K562 (cell line): ENCODE data around the gene FAM149B1. TPM values are rescaled to one million over a fixed set of nuclear protein-coding genes. Genes with fewer than 3 reads are reported as not detected.
A peak's percentile ranks its signal among the peaks of the same experiment; 100 is the strongest.

Experiments
- ATAC-seq: fragments of 200-7000 bp; cut with Tn5 transposase; 3 replicates; pipeline ENCODE4 v1.9.1; 2020; ENCODE audit warnings: moderate library complexity
- BruUV-seq: library from RNA; stranded (reverse); fragments of 400-500 nt; replicated peaks from 2 replicates; lab custom pipeline; 2021; lab: Mats Ljungman, UMichigan
- CTCF ChIA-PET: fragments of 300-600 bp; formaldehyde crosslinking; extraction: SDS; loops from one replicate; lab custom pipeline; 2021; ENCODE audit warnings: low intra/inter-chr PET ratio; lab: Yijun Ruan, JAX
- POLR2A ChIA-PET: fragments of 300-600, 350-650 bp; sonication (Branson Sonifier 250); formaldehyde crosslinking; extraction: SDS; loops from one replicate; lab custom pipeline; 2021; ENCODE audit warnings: antibody characterized with exemption, inconsistent platforms; lab: Yijun Ruan, JAX
- DNase-seq, 4 experiments: peaks; one replicate each; pipeline versions ENCODE4 v3.0.0 to v3.0.0-alpha.2; 2011 to 2018; ENCODE audit warnings: low spot score in 3 of 4, mixed read lengths in 3 of 4; ENCODE audit errors: extremely low read depth in 1 of 4
- FAIRE-seq: peaks from 2 replicates; lab custom pipeline; 2011; peaks lifted over from hg19 to GRCh38; lab: Jason Lieb, UNC
- H2AFZ ChIP-seq: 2 replicates; pipeline ENCODE4 v1.6.0; 2011; ENCODE audit warnings: low read depth, low read length, control low read depth, inconsistent platforms
- H3K27ac ChIP-seq: fragments of 200-600 bp; 3 replicates; pipeline ENCODE4 v1.8.0; 2011; ENCODE audit warnings: low read depth, mild to moderate bottlenecking, control low read depth, inconsistent platforms, low read length, moderate library complexity, mixed read lengths; ENCODE audit errors: extremely low read depth
- H3K27me3 ChIP-seq, 2 experiments: fragments of 300-600 bp in 1 of 2; 2 replicates in 1 of 2; 3 replicates in 1 of 2; pipeline versions ENCODE4 v1.6.0 to v1.8.0; 2011; ENCODE audit warnings: inconsistent platforms in 2 of 2, low read length in 2 of 2, mild to moderate bottlenecking in 1 of 2, mixed read lengths in 1 of 2, moderate library complexity in 1 of 2; ENCODE audit not compliant: control insufficient read depth in 2 of 2, insufficient read depth in 2 of 2
- H3K36me3 ChIP-seq: fragments of 300-600 bp; 3 replicates; pipeline ENCODE4 v1.8.0; 2011; ENCODE audit warnings: mild to moderate bottlenecking, low read length, inconsistent platforms; ENCODE audit not compliant: control insufficient read depth, insufficient read depth
- H3K4me1 ChIP-seq, 2 experiments: fragments of 200-600 bp in 1 of 2; replicated peaks in 1 of 2; 2 replicates in 1 of 2; 3 replicates in 1 of 2; pipeline versions ENCODE4 v1.5.1 to v1.8.0; 2011; ENCODE audit warnings: inconsistent platforms in 2 of 2, low read length in 2 of 2, mild to moderate bottlenecking in 1 of 2, mixed read lengths in 1 of 2, moderate library complexity in 1 of 2; ENCODE audit not compliant: control insufficient read depth in 2 of 2, insufficient read depth in 2 of 2
- H3K4me2 ChIP-seq: 2 replicates; pipeline ENCODE4 v1.6.1; 2011; ENCODE audit warnings: low read length, control low read depth, inconsistent platforms, mixed read lengths; ENCODE audit not compliant: insufficient read depth
- H3K4me3 ChIP-seq: fragments of 200-600 bp; sonication (generic), shearing (Covaris generic); 2 replicates; pipeline ENCODE4 v1.5.1; 2016; ENCODE audit warnings: control low read depth, inconsistent platforms
- H3K79me2 ChIP-seq: fragments of 200-600 bp; 3 replicates; pipeline ENCODE4 v1.8.0; 2011; ENCODE audit warnings: low read length, inconsistent platforms; ENCODE audit not compliant: control insufficient read depth, insufficient read depth
- H3K9ac ChIP-seq, 2 experiments: 2 replicates each; pipeline versions ENCODE4 v1.6.0 to v1.6.1; 2011; ENCODE audit warnings: low read depth in 2 of 2, low read length in 2 of 2, control low read depth in 1 of 2, inconsistent platforms in 1 of 2, mild to moderate bottlenecking in 1 of 2, mixed read lengths in 1 of 2; ENCODE audit not compliant: insufficient read depth in 1 of 2
- H3K9me1 ChIP-seq: one replicate; pipeline ENCODE4 v1.6.0; 2011; ENCODE audit warnings: inconsistent platforms, mild to moderate bottlenecking, low read length, moderate library complexity; ENCODE audit not compliant: control insufficient read depth, insufficient read depth
- H3K9me3 ChIP-seq: replicated peaks from 2 replicates; pipeline ENCODE4 v1.5.1; 2011; ENCODE audit warnings: low read depth, low read length, inconsistent platforms; ENCODE audit not compliant: control insufficient read depth, insufficient read depth
- H4K20me1 ChIP-seq: replicated peaks from 2 replicates; pipeline ENCODE4 v1.6.1; 2011; ENCODE audit warnings: low read length, inconsistent platforms, mixed read lengths; ENCODE audit not compliant: control insufficient read depth, insufficient read depth
- ARNT ChIP-seq, 2 experiments: fragments of 450-650 bp; IDR thresholded peaks; 2 replicates each; pipeline ENCODE4 v1.6.1; 2016; ENCODE audit warnings: mild to moderate bottlenecking in 1 of 2
- CC2D1A ChIP-seq: fragments of 450-650 bp; IDR thresholded peaks from 2 replicates; pipeline ENCODE4 v1.6.1; 2017; ENCODE audit warnings: mild to moderate bottlenecking
- MAFG ChIP-seq: fragments of 450-650 bp; conservative IDR thresholded peaks from 2 replicates; pipeline ENCODE4 v1.6.1; 2016; ENCODE audit warnings: missing genetic modification characterization, missing compliant biosample characterization
- NFATC3 ChIP-seq: fragments of 450-650 bp; IDR thresholded peaks from 2 replicates; pipeline ENCODE4 v1.6.1; 2017; ENCODE audit warnings: mild to moderate bottlenecking
- NFIC ChIP-seq: fragments of 450-650 bp; IDR thresholded peaks from 2 replicates; pipeline ENCODE4 v1.6.1; 2017; ENCODE audit warnings: mild to moderate bottlenecking, inconsistent platforms
- ZNF146 ChIP-seq: IDR thresholded peaks from one replicate; pipeline ENCODE4 v1.6.1; 2018; ENCODE audit warnings: missing compliant biosample characterization; ENCODE audit not compliant: unreplicated experiment
- ZNF316 ChIP-seq: fragments of 450-650 bp; IDR thresholded peaks from 2 replicates; pipeline ENCODE4 v1.6.1; 2016
- ZNF696 ChIP-seq: fragments of 250-450 bp; sonication (Bioruptor Pico); conservative IDR thresholded peaks from 2 replicates; pipeline ENCODE4 v1.4.0; 2020; ENCODE audit warnings: mild to moderate bottlenecking, moderate library complexity
- WGBS: fragments of 100-300 bp; shearing (Covaris generic); methylation state at CpG from one replicate; pipeline ENCODE4 v1.1.6; 2016; ENCODE audit warnings: low coverage, mixed read lengths; ENCODE audit not compliant: insufficient coverage; ENCODE audit errors: missing lambda C conversion rate; 5-methylcytosine and 5-hydroxymethylcytosine counted together
- in situ Hi-C: fragments of 300-500 bp; cut with MboI; formaldehyde crosslinking; loops from 4 replicates; pipeline ENCODE4 v1.15.0; 2018; ENCODE audit warnings: inconsistent platforms, mixed read lengths
- intact Hi-C: fragments of 100-400 bp; cut with micrococcal nuclease; formaldehyde crosslinking; loops from 2 replicates; pipeline ENCODE4 v1.14.2; 2022
- polyA plus RNA-seq, 8 experiments: library from polyadenylated mRNA; depleted of rRNA in 4 of 8; stranded (reverse) in 5 of 8; unstranded in 3 of 8; fragments of >200 nt; fragmentation: Nextera tagmentation in 2 of 8; fragmentation: Illumina TruSeq in 1 of 8; extraction: Ambion mirVana in 2 of 8; extraction: Trizol in 1 of 8; gene quantifications; 2 replicates each; pipeline versions ENCODE4 v1.2.1 to v1.2.3, GENCODE V29; 2011 to 2014; ENCODE audit warnings: inconsistent platforms in 1 of 8, missing spikeins in 1 of 8
- total RNA-seq, 7 experiments: library from RNA; depleted of rRNA in 6 of 7; stranded (reverse); fragments of >200 nt in 6 of 7; fragmentation: Illumina TruSeq in 2 of 7; extraction: Trizol in 2 of 7; gene quantifications; 2 replicates each; pipeline versions ENCODE4 v1.2.1 to v1.2.3, GENCODE V29; 2011 to 2021; ENCODE audit warnings: low replicate concordance in 1 of 7
- TF ChIP-seq, protein P1 (sequence below): fragments of 450-650 bp; IDR thresholded peaks from 2 replicates; pipeline ENCODE4 v1.6.1; 2017; ENCODE audit warnings: antibody characterized with exemption, mild to moderate bottlenecking
- TF ChIP-seq, protein P2 (sequence below): IDR thresholded peaks from 3 replicates; pipeline ENCODE4 v1.6.1; 2011; ENCODE audit warnings: borderline replicate concordance, mild to moderate bottlenecking; ENCODE audit not compliant: insufficient read length, insufficient read depth
- TF ChIP-seq, protein P3 (sequence below): fragments of 450-650 bp; IDR thresholded peaks from 2 replicates; pipeline ENCODE4 v1.6.1; 2014; ENCODE audit warnings: low read depth, mild to moderate bottlenecking, moderate library complexity, borderline replicate concordance
- TF ChIP-seq, protein P4 (sequence below): conservative IDR thresholded peaks from 2 replicates; pipeline ENCODE4 v1.6.1; 2011; ENCODE audit warnings: low read depth, mild to moderate bottlenecking, low read length; ENCODE audit not compliant: control insufficient read depth

FAM149B1 gene
- total and polyA plus RNA-seq, 9 of the 15 experiments (the other 6 are each of a cell fraction or from before 2014, with no cell fraction given): 4.2 to 18.5 (median 9.3) TPM

DNA sequence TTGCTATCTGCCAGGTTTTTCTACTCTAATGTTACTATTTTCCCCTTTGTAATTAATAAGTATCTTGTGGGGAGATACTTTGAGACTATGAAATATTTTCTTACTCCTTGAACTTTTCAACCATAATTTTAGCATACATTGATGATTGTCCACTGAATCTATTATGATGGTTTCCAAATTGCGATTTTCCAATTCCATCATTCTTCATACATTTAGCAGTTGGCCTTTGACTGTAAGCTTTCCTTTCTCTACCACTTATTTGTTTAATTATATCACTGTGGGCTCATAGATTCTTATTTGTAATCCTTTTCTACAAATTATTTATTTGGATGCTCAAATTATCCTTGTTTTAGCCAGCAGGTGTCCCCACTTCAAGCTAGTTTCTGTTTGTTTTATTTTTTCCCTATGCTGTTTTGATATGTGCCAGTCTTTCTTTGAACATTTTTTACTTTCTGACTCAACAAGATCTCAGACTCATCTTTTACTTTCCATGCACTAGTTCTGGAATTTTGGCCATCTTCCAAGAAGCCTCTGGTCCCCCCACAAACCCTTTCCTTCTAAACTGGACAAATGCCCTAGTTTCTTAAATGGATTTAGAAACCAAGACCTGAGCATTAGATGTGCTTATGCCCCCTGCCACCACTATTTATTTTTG is 95.9 kb downstream of the FAM149B1 start (continued):
- TF ChIP-seq, protein P1, sequence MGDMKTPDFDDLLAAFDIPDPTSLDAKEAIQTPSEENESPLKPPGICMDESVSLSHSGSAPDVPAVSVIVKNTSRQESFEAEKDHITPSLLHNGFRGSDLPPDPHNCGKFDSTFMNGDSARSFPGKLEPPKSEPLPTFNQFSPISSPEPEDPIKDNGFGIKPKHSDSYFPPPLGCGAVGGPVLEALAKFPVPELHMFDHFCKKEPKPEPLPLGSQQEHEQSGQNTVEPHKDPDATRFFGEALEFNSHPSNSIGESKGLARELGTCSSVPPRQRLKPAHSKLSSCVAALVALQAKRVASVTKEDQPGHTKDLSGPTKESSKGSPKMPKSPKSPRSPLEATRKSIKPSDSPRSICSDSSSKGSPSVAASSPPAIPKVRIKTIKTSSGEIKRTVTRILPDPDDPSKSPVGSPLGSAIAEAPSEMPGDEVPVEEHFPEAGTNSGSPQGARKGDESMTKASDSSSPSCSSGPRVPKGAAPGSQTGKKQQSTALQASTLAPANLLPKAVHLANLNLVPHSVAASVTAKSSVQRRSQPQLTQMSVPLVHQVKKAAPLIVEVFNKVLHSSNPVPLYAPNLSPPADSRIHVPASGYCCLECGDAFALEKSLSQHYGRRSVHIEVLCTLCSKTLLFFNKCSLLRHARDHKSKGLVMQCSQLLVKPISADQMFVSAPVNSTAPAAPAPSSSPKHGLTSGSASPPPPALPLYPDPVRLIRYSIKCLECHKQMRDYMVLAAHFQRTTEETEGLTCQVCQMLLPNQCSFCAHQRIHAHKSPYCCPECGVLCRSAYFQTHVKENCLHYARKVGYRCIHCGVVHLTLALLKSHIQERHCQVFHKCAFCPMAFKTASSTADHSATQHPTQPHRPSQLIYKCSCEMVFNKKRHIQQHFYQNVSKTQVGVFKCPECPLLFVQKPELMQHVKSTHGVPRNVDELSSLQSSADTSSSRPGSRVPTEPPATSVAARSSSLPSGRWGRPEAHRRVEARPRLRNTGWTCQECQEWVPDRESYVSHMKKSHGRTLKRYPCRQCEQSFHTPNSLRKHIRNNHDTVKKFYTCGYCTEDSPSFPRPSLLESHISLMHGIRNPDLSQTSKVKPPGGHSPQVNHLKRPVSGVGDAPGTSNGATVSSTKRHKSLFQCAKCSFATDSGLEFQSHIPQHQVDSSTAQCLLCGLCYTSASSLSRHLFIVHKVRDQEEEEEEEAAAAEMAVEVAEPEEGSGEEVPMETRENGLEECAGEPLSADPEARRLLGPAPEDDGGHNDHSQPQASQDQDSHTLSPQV: peak; percentile 27; the same call in 1 of the 2 replicates
- TF ChIP-seq ARNT (IDR thresholded peaks at IDR 0.05) (0 out of 4 replicates have a peak, but pooled peaks of 1 of the 2 experiments have one; percentile 47), NFIC (peak; percentile 82), ZNF146 (no peak), NFATC3 (peak; percentile 47; the same call in 1 of the 2 replicates)

DNA sequence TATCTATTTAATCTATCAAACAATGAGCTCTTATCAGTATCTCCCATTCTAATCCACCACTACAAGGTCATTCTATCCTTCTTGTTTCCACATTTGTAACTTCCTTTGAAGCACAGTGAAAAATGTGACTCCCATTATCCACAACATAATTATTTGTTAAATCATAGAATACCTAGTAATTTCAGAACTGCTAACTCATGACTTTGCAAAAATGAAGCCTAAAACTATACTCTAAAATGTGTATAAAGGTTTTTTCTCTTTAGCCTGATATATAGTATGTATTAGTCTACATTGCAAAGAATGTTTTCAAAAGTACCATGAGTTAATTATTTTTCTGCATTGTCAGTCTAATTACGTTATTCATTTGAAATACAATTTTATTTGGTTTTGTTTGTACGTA is 96.5 kb downstream of the FAM149B1 start:
- H3K36me3 ChIP-seq: no peaks in the 10 kb centered on the region
- POLR2A ChIA-PET: interaction anchor here (0.9 to 4.1 kb wide), 6 partner anchors 8 to 31 kb away, joined by 3 to 26 read pairs (median 6); partner anchors contain the start of genes DNAJC9 and MRPS16
- H3K4me2 ChIP-seq: no peak overlapping the region
- CTCF ChIA-PET: interaction anchor here (1.1 to 2.1 kb wide), 2 partner anchors 377 to 379 kb away, joined by 4 to 13 read pairs; no protein-coding TSS in a partner anchor
- DNase-seq (no peak), FAIRE-seq (no peak), ATAC-seq (no peak)
- no peak overlapping the region for H3K9ac ChIP-seq
- no TSS peak for BruUV-seq
- no peaks in the 10 kb centered on the region for H3K9me1 ChIP-seq
- H3K4me3 ChIP-seq: no peak overlapping the region
- in situ Hi-C loops (no loop called here), intact Hi-C loops (loop anchor here (1.0 kb wide), 1 partner anchor 265 kb away; no protein-coding TSS in a partner anchor)
- no peak overlapping the region for H2AFZ ChIP-seq
- no peaks in the 10 kb centered on the region for H3K27me3 ChIP-seq
- H3K27ac ChIP-seq: no peak overlapping the region
- H3K4me1 ChIP-seq: peaks cover 0 to 7% of the 10 kb centered on the region in 2 experiments; a peak in 2 of 5 replicates
- H3K9me3 ChIP-seq: peaks cover 7% of the 10 kb centered on the region; the same call in 1 of the 2 replicates
- 79% methylated on average over 2 of the region's 2 CpGs for WGBS
- no peaks in the 10 kb centered on the region for H4K20me1 ChIP-seq
- H3K79me2 ChIP-seq: no peaks in the 10 kb centered on the region
- TF ChIP-seq CC2D1A (no peak), MAFG (tag) (peak; percentile 79), ZNF696 (no peak), ZNF316 (peak; percentile 92)
- TF ChIP-seq, protein P2, sequence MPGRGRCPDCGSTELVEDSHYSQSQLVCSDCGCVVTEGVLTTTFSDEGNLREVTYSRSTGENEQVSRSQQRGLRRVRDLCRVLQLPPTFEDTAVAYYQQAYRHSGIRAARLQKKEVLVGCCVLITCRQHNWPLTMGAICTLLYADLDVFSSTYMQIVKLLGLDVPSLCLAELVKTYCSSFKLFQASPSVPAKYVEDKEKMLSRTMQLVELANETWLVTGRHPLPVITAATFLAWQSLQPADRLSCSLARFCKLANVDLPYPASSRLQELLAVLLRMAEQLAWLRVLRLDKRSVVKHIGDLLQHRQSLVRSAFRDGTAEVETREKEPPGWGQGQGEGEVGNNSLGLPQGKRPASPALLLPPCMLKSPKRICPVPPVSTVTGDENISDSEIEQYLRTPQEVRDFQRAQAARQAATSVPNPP: no peak
- TF ChIP-seq, protein P3, sequence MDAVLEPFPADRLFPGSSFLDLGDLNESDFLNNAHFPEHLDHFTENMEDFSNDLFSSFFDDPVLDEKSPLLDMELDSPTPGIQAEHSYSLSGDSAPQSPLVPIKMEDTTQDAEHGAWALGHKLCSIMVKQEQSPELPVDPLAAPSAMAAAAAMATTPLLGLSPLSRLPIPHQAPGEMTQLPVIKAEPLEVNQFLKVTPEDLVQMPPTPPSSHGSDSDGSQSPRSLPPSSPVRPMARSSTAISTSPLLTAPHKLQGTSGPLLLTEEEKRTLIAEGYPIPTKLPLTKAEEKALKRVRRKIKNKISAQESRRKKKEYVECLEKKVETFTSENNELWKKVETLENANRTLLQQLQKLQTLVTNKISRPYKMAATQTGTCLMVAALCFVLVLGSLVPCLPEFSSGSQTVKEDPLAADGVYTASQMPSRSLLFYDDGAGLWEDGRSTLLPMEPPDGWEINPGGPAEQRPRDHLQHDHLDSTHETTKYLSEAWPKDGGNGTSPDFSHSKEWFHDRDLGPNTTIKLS: no peak
- TF ChIP-seq, protein P4, sequence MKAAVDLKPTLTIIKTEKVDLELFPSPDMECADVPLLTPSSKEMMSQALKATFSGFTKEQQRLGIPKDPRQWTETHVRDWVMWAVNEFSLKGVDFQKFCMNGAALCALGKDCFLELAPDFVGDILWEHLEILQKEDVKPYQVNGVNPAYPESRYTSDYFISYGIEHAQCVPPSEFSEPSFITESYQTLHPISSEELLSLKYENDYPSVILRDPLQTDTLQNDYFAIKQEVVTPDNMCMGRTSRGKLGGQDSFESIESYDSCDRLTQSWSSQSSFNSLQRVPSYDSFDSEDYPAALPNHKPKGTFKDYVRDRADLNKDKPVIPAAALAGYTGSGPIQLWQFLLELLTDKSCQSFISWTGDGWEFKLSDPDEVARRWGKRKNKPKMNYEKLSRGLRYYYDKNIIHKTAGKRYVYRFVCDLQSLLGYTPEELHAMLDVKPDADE: no peak
